NCI-H69 (cell line): ENCODE data around the gene AUTS2.
A peak's percentile ranks its signal among the peaks of the same experiment; 100 is the strongest.

Experiments
- DNase-seq: peaks from one replicate; lab custom pipeline; 2025; lab: John Stamatoyannopoulos, UW

AUTS2 gene

GRCh38 chr7:70657989-70658632 lies 1059.8 kb downstream of the AUTS2 start:
- no peak for DNase-seq

GRCh38 chr7:70659263-70659662 lies 1061.0 kb downstream of the AUTS2 start:
- no peak for DNase-seq

- DNase-seq = peak; percentile 78
These were observed 1062.0 kb downstream of the AUTS2 start for GRCh38 chr7:70660154-70660818.

GRCh38 chr7:70660819-70661191 lies 1062.5 kb downstream of the AUTS2 start:
- DNase-seq = peak; percentile 79

- DNase-seq = no peak
These were observed 1065.4 kb downstream of the AUTS2 start for GRCh38 chr7:70663680-70664079.

- no peak for DNase-seq
These were observed 1067.7 kb downstream of the AUTS2 start for GRCh38 chr7:70665997-70666396.

GRCh38 chr7:70667406-70667805 lies 1069.1 kb downstream of the AUTS2 start:
- DNase-seq = no peak

GRCh38 chr7:70668606-70669358 lies 1070.5 kb downstream of the AUTS2 start:
- no peak for DNase-seq

- no peak for DNase-seq
These were observed 1071.6 kb downstream of the AUTS2 start for GRCh38 chr7:70669854-70670253.

- no peak for DNase-seq
These were observed 1072.0 kb downstream of the AUTS2 start for GRCh38 chr7:70670288-70670687.

- DNase-seq = peak; percentile 67
These were observed 1075.7 kb downstream of the AUTS2 start for GRCh38 chr7:70673778-70674570.

GRCh38 chr7:70674571-70675010 lies 1076.3 kb downstream of the AUTS2 start:
- DNase-seq = no peak

GRCh38 chr7:70676243-70676642 lies 1078.0 kb downstream of the AUTS2 start:
- DNase-seq = no peak

GRCh38 chr7:70678621-70679251 lies 1080.5 kb downstream of the AUTS2 start:
- no peak for DNase-seq

- DNase-seq = no peak
These were observed 1081.4 kb downstream of the AUTS2 start for GRCh38 chr7:70679661-70680060.

GRCh38 chr7:70680306-70680705 lies 1082.0 kb downstream of the AUTS2 start:
- no peak for DNase-seq

- DNase-seq = peak; percentile 84
These were observed 1082.6 kb downstream of the AUTS2 start for GRCh38 chr7:70680743-70681468.

GRCh38 chr7:70681469-70682350 lies 1083.4 kb downstream of the AUTS2 start:
- no peak for DNase-seq

GRCh38 chr7:70684173-70684572 lies 1085.9 kb downstream of the AUTS2 start:
- DNase-seq = no peak

- DNase-seq = peak; percentile 69
These were observed 1095.0 kb downstream of the AUTS2 start for GRCh38 chr7:70693321-70693685.
